DND-41 (cell line): ENCODE measurements around the gene UNC13D.

Source experiments
- EZH2 ChIP-seq: IDR thresholded peaks from 3 replicates; pipeline ENCODE4 v1.6.1; 2012; ENCODE audit warnings: borderline replicate concordance, low read depth, mild to moderate bottlenecking, moderate library complexity, low read length, inconsistent platforms; ENCODE audit not compliant: severe bottlenecking
- TF ChIP-seq, protein P1 (sequence below): IDR thresholded peaks from 2 replicates; pipeline ENCODE4 v1.5.1; 2012; ENCODE audit warnings: borderline replicate concordance, low read length, moderate library complexity, mild to moderate bottlenecking; ENCODE audit not compliant: poor library complexity, severe bottlenecking; ENCODE audit errors: extremely low read depth

DNA sequence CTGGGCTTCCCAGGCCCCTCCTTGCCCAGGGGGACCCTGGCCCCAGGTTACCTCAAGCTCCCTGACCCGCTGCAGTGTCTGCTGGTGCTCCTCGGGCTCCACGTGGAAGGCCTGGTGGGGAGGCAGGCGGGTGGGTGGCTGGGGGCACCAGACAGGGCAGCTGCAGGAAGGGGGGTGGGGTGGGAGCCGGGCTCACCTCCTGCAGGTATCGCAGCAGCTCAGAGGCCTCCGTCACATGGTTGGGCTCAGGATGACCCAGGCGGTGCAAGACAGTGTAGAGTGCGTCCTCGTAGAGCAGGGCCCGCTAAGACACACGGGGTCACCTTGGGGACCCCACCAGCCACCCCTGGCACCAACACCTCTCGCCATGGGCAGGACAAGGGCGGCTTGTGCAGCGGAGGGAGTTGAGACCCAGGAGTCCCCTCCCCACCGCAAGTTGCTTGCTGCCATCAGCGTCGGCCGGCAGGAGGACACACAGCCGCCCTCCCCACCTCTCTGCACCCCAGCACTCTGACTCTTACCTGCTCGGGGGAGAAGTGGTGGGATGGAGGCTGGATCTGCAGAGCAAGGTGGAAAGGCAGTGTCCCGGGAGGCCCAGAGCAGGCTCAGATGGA, 1.1 kb downstream of the UNC13D start:
- TF ChIP-seq, protein P1, sequence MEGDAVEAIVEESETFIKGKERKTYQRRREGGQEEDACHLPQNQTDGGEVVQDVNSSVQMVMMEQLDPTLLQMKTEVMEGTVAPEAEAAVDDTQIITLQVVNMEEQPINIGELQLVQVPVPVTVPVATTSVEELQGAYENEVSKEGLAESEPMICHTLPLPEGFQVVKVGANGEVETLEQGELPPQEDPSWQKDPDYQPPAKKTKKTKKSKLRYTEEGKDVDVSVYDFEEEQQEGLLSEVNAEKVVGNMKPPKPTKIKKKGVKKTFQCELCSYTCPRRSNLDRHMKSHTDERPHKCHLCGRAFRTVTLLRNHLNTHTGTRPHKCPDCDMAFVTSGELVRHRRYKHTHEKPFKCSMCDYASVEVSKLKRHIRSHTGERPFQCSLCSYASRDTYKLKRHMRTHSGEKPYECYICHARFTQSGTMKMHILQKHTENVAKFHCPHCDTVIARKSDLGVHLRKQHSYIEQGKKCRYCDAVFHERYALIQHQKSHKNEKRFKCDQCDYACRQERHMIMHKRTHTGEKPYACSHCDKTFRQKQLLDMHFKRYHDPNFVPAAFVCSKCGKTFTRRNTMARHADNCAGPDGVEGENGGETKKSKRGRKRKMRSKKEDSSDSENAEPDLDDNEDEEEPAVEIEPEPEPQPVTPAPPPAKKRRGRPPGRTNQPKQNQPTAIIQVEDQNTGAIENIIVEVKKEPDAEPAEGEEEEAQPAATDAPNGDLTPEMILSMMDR = peak; percentile 42
- no peak for TF ChIP-seq EZH2
